Keratinocyte (primary cell): Measurements from ENCODE around the gene HACD1. TPM values are rescaled to one million over a fixed set of nuclear protein-coding genes. Genes with fewer than 3 reads are reported as not detected.

Source experiments
- DNase-seq: peaks from one replicate; pipeline ENCODE4 v3.0.0-alpha.2; 2011; ENCODE audit warnings: low read depth, missing footprints, low spot score
- FAIRE-seq: peaks from 2 replicates; lab custom pipeline; 2011; peaks lifted over from hg19 to GRCh38; lab: Jason Lieb, UNC
- H2AFZ ChIP-seq: 2 replicates; pipeline ENCODE4 v1.6.0; 2012; ENCODE audit warnings: low read length, control low read depth, inconsistent platforms; ENCODE audit not compliant: control insufficient read depth
- H3K27ac ChIP-seq: 2 replicates; pipeline ENCODE4 v1.5.1; 2011; ENCODE audit warnings: low read length; ENCODE audit not compliant: control insufficient read depth, insufficient read depth
- H3K27me3 ChIP-seq: 3 replicates; pipeline ENCODE4 v1.6.0; 2011; ENCODE audit warnings: low read length; ENCODE audit not compliant: control insufficient read depth, insufficient read depth; ENCODE audit errors: extremely low read depth
- H3K36me3 ChIP-seq, 2 experiments: 2 replicates in 1 of 2; 3 replicates in 1 of 2; pipeline ENCODE4 v1.5.1; 2011; ENCODE audit warnings: low read length in 2 of 2, mild to moderate bottlenecking in 1 of 2; ENCODE audit not compliant: control insufficient read depth in 2 of 2, insufficient read depth in 2 of 2; ENCODE audit errors: extremely low read depth in 1 of 2
- H3K4me1 ChIP-seq: 3 replicates; pipeline ENCODE4 v1.5.1; 2011; ENCODE audit warnings: low read length; ENCODE audit not compliant: control insufficient read depth, insufficient read depth; ENCODE audit errors: extremely low read depth
- H3K4me2 ChIP-seq: 3 replicates; pipeline ENCODE4 v1.6.0; 2011; ENCODE audit warnings: low read depth, low read length; ENCODE audit not compliant: control insufficient read depth, insufficient read depth; ENCODE audit errors: extremely low read depth
- H3K4me3 ChIP-seq, 3 experiments: fragments of 200-600 bp in 1 of 3; sonication (generic) in 1 of 3; 2 replicates in 2 of 3; 3 replicates in 1 of 3; pipeline ENCODE4 v1.5.1; 2011 to 2016; ENCODE audit warnings: low read length in 3 of 3, mild to moderate bottlenecking in 3 of 3, control low read depth in 2 of 3, inconsistent platforms in 1 of 3, low read depth in 1 of 3, mixed read lengths in 1 of 3, mixed run types in 1 of 3, moderate library complexity in 1 of 3; ENCODE audit not compliant: control insufficient read depth in 2 of 3, insufficient read depth in 2 of 3; ENCODE audit errors: extremely low read depth in 1 of 3
- H3K79me2 ChIP-seq: 2 replicates; pipeline ENCODE4 v1.6.0; 2012; ENCODE audit warnings: low read length; ENCODE audit not compliant: control insufficient read depth, insufficient read depth
- H3K9ac ChIP-seq: 3 replicates; pipeline ENCODE4 v1.6.0; 2011; ENCODE audit warnings: low read length; ENCODE audit not compliant: control insufficient read depth, insufficient read depth; ENCODE audit errors: extremely low read depth
- H3K9me1 ChIP-seq: 3 replicates; pipeline ENCODE4 v1.6.0; 2011; ENCODE audit warnings: low read length; ENCODE audit not compliant: control insufficient read depth, insufficient read depth; ENCODE audit errors: extremely low read depth
- H3K9me3 ChIP-seq: 2 replicates; pipeline ENCODE4 v1.5.1; 2012; ENCODE audit warnings: low read depth, low read length; ENCODE audit not compliant: control insufficient read depth
- H4K20me1 ChIP-seq: 3 replicates; pipeline ENCODE4 v1.6.0; 2011; ENCODE audit warnings: low read length; ENCODE audit not compliant: control insufficient read depth, insufficient read depth; ENCODE audit errors: extremely low read depth
- CTCF ChIP-seq, 3 experiments: IDR thresholded peaks in 1 of 3; conservative IDR thresholded peaks in 1 of 3; optimal IDR thresholded peaks in 1 of 3; 2 replicates in 2 of 3; 3 replicates in 1 of 3; pipeline versions ENCODE3 to v1.5.1; 2011; ENCODE audit warnings: low read length in 3 of 3, mild to moderate bottlenecking in 3 of 3, moderate library complexity in 2 of 3, control low read depth in 1 of 3, inconsistent platforms in 1 of 3; ENCODE audit not compliant: insufficient read depth in 2 of 3; ENCODE audit errors: extremely low read depth in 1 of 3
- EZH2 ChIP-seq: IDR thresholded peaks from one replicate; pipeline ENCODE4 v1.6.1; 2012; ENCODE audit warnings: inconsistent platforms, mild to moderate bottlenecking, low read length, moderate library complexity
- dilution Hi-C: fragments of 300-500 bp; cut with MboI; formaldehyde crosslinking; loops from one replicate; pipeline ENCODE4 v1.7.0; 2020; ENCODE audit warnings: low sequenced_read_pairs; ENCODE audit not compliant: extremely low pct_ligation_motif_present
- polyA plus RNA-seq, 5 experiments: library from polyadenylated mRNA; depleted of rRNA in 3 of 5; stranded (reverse) in 3 of 5; stranded (forward) in 1 of 5; unstranded in 1 of 5; fragments of >200 nt; gene quantifications; 1 replicate in 1 of 5; 2 replicates in 3 of 5; 3 replicates in 1 of 5; pipeline versions ENCODE4 v1.2.1 to v1.2.3, GENCODE V29; 2011 to 2012; ENCODE audit warnings: missing spikeins in 2 of 5, low read depth in 1 of 5, low replicate concordance in 1 of 5

The HACD1 gene
- polyA plus RNA-seq, 1 donor (not counting 4 experiments of a cell fraction or from before 2014, with no cell fraction given): 46.3 TPM

- DNase-seq (no peak), FAIRE-seq (no peak)
- no peaks in the 10 kb centered on the region for H3K27me3 ChIP-seq
- H3K4me3 ChIP-seq: no peak overlapping the region
- H3K4me1 ChIP-seq: peaks cover 13% of the 10 kb centered on the region
- TF ChIP-seq EZH2 (no peak), CTCF (optimal IDR thresholded peaks at IDR 0.05 in 1 of 3, IDR thresholded peaks at IDR 0.05 in 1 of 3, conservative IDR thresholded peaks at IDR 0.05 in 1 of 3; ENCODE audit: extremely low read depth in 1 of 3, insufficient read depth in 2 of 3, low read length in 3 of 3) (no peak)
- H3K79me2 ChIP-seq: peaks cover 79% of the 10 kb centered on the region
- peaks cover 1 to 9% of the 10 kb centered on the region in 2 experiments for H3K36me3 ChIP-seq
- dilution Hi-C loops: no loop called here
- no peaks in the 10 kb centered on the region for H4K20me1 ChIP-seq
- H3K4me2 ChIP-seq: no peak overlapping the region
- H3K9ac ChIP-seq: no peak overlapping the region
- H3K9me3 ChIP-seq: no peaks in the 10 kb centered on the region
- H3K27ac ChIP-seq: no peak overlapping the region
- H2AFZ ChIP-seq: no peak overlapping the region
- no peaks in the 10 kb centered on the region for H3K9me1 ChIP-seq
These were observed 46.3 kb upstream of the HACD1 start for GRCh38 chr10:17663450-17663849.

GRCh38 chr10:17662193-17663138 is 45.3 kb upstream of the HACD1 start:
- peaks cover 13% of the 10 kb centered on the region for H3K4me1 ChIP-seq
- H4K20me1 ChIP-seq: no peaks in the 10 kb centered on the region
- H3K27ac ChIP-seq: no peak overlapping the region
- no peak overlapping the region for H2AFZ ChIP-seq
- peaks cover 1 to 9% of the 10 kb centered on the region in 2 experiments for H3K36me3 ChIP-seq
- TF ChIP-seq CTCF (optimal IDR thresholded peaks at IDR 0.05 in 1 of 3, IDR thresholded peaks at IDR 0.05 in 1 of 3, conservative IDR thresholded peaks at IDR 0.05 in 1 of 3; ENCODE audit: extremely low read depth in 1 of 3, insufficient read depth in 2 of 3, low read length in 3 of 3) (no peak), EZH2 (no peak)
- no peaks in the 10 kb centered on the region for H3K27me3 ChIP-seq
- FAIRE-seq (peak; percentile 5), DNase-seq (no peak)
- no peaks in the 10 kb centered on the region for H3K9me1 ChIP-seq
- H3K79me2 ChIP-seq: peaks cover 79% of the 10 kb centered on the region
- H3K4me2 ChIP-seq: no peak overlapping the region
- no peaks in the 10 kb centered on the region for H3K9me3 ChIP-seq
- no peak overlapping the region for H3K4me3 ChIP-seq
- dilution Hi-C loops: no loop called here
- no peak overlapping the region for H3K9ac ChIP-seq
